Activated CD4-positive, alpha-beta T cell treated with anti-CD3 and anti-CD28 coated beads for 36 hours (primary cell): Measurements from ENCODE around the gene CACNA2D3. TPM values are rescaled to one million over a fixed set of nuclear protein-coding genes. Genes with fewer than 3 reads are reported as not detected.

Experiments
- ATAC-seq: fragments of 200-7000 bp; cut with Tn5 transposase; one replicate; pipeline ENCODE4 v1.10.0; 2021; ENCODE audit warnings: mild to moderate bottlenecking, moderate library complexity
- CTCF ChIA-PET: fragments of 350-600 bp; sonication (Branson Sonifier 250); formaldehyde crosslinking; loops from one replicate; lab custom pipeline; 2021; ENCODE audit warnings: antibody characterized with exemption; lab: Charles Lee
- POLR2A ChIA-PET: fragments of 350-600 bp; sonication (Branson Sonifier 250); formaldehyde crosslinking; loops from one replicate; lab custom pipeline; 2021; ENCODE audit warnings: antibody characterized with exemption, inconsistent platforms; lab: Charles Lee
- DNase-seq: peaks from one replicate; pipeline ENCODE4 v3.0.0-alpha.2; 2020
- H3K27ac Mint-ChIP-seq: one replicate; pipeline ENCODE4 v1.8.0; 2021; ENCODE audit warnings: mixed read lengths
- H3K27me3 Mint-ChIP-seq: one replicate; pipeline ENCODE4 v1.8.0; 2021; ENCODE audit warnings: mixed read lengths
- H3K36me3 Mint-ChIP-seq: one replicate; pipeline ENCODE4 v1.8.0; 2021; ENCODE audit warnings: low read depth, mixed read lengths
- H3K4me1 Mint-ChIP-seq: one replicate; pipeline ENCODE4 v1.8.0; 2021; ENCODE audit warnings: mixed read lengths
- H3K4me3 Mint-ChIP-seq: one replicate; pipeline ENCODE4 v1.8.0; 2021; ENCODE audit warnings: mild to moderate bottlenecking, moderate library complexity, mixed read lengths
- H3K9me3 Mint-ChIP-seq: one replicate; pipeline ENCODE4 v1.8.0; 2021; ENCODE audit warnings: low read depth, mixed read lengths
- intact Hi-C, 2 experiments: fragments of 100-400 bp; cut with DNase I in 1 of 2; cut with micrococcal nuclease in 1 of 2; formaldehyde crosslinking; loops; one replicate each; pipeline versions ENCODE4 v1.14.2 to v1.15.1; 2022 to 2024; cut with DNase I, micrococcal nuclease
- total RNA-seq, 2 experiments: library from RNA; stranded (reverse); gene quantifications; one replicate each; pipeline ENCODE4 v1.2.3, GENCODE V29; 2021

CACNA2D3 gene
- total RNA-seq, 2 experiments from 2014 or later: not detected

DNA sequence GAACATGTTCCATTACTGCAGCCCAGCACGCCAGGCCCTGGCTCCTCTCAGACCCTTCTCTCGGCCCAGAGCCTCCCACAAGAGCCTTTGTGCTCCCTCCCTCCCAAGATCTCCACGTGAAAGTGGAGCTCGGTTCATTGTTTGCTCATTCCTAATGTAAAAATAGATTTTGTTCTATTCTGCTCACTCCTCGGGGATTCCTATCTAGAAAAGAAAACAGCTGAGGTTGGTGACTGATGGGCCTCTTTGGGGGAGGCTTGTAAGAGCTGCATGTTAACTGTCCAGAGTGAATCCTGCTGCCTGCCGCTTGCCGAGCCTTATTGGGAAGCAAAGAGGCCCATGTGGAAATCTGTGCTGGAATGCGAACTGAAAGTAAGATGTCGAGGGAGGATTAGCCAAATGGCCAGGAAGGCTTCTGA is 538.4 kb downstream of the CACNA2D3 start:
- H3K4me3 Mint-ChIP-seq: no peak overlapping the region
- POLR2A ChIA-PET: no interaction called here
- no peaks in the 10 kb centered on the region for H3K27me3 Mint-ChIP-seq
- no peaks in the 10 kb centered on the region for H3K9me3 Mint-ChIP-seq
- DNase-seq (no peak), ATAC-seq (no peak)
- intact Hi-C loops: no loop called here
- H3K36me3 Mint-ChIP-seq: no peaks in the 10 kb centered on the region
- CTCF ChIA-PET: no interaction called here
- H3K27ac Mint-ChIP-seq: no peak overlapping the region
- no peaks in the 10 kb centered on the region for H3K4me1 Mint-ChIP-seq

DNA sequence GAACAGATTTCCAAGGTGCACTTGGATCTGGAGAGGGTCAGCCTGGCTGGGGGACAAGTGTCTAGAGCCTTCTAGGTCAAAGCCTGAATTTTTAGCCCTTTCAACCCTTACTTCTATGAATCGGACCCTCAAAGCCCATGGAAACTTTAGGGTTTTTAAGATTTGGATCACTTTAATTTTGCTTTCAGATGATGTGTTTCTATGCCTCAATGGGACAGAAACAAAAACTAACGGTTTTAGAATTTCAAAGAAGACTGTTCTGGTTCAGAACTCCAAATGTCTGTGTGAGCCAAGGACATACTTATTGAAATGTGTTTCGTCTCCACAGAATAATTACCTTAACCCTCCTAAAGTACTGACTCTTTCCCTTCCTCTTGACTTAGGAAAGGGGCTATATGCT is 538.8 kb downstream of the CACNA2D3 start:
- H3K27ac Mint-ChIP-seq: no peak overlapping the region
- H3K4me3 Mint-ChIP-seq: no peak overlapping the region
- no peaks in the 10 kb centered on the region for H3K4me1 Mint-ChIP-seq
- no peaks in the 10 kb centered on the region for H3K27me3 Mint-ChIP-seq
- ChIA-PET POLR2A (no interaction called here), CTCF (no interaction called here)
- no peak for DNase-seq
- intact Hi-C loops: no loop called here
- H3K36me3 Mint-ChIP-seq: no peaks in the 10 kb centered on the region
- ATAC-seq: no peak
- no peaks in the 10 kb centered on the region for H3K9me3 Mint-ChIP-seq

GRCh38 chr3:54663501-54664011 is 541.2 kb downstream of the CACNA2D3 start:
- Mint-ChIP-seq H3K27ac (no peak overlapping the region), H3K4me3 (no peak overlapping the region), H3K27me3 (peaks cover 2% of the 10 kb centered on the region), H3K4me1 (no peaks in the 10 kb centered on the region), H3K36me3 (no peaks in the 10 kb centered on the region), H3K9me3 (no peaks in the 10 kb centered on the region)
- POLR2A ChIA-PET: no interaction called here
- CTCF ChIA-PET: no interaction called here
- ATAC-seq (no peak), DNase-seq (no peak)
- intact Hi-C loops: no loop called here

- ATAC-seq (no peak), DNase-seq (no peak)
- intact Hi-C loops: no loop called here
- no peak overlapping the region for H3K4me3 Mint-ChIP-seq
- no peaks in the 10 kb centered on the region for H3K9me3 Mint-ChIP-seq
- CTCF ChIA-PET: no interaction called here
- H3K27ac Mint-ChIP-seq: no peak overlapping the region
- H3K27me3 Mint-ChIP-seq: peaks cover 2% of the 10 kb centered on the region
- H3K4me1 Mint-ChIP-seq: no peaks in the 10 kb centered on the region
- no peaks in the 10 kb centered on the region for H3K36me3 Mint-ChIP-seq
- POLR2A ChIA-PET: no interaction called here
Measured at GRCh38 chr3:54665016-54665600, 542.8 kb downstream of the CACNA2D3 start.

GRCh38 chr3:54668236-54668635 is 545.9 kb downstream of the CACNA2D3 start:
- no peaks in the 10 kb centered on the region for H3K4me1 Mint-ChIP-seq
- CTCF ChIA-PET: no interaction called here
- H3K27ac Mint-ChIP-seq: no peak overlapping the region
- H3K27me3 Mint-ChIP-seq: peaks cover 2% of the 10 kb centered on the region
- POLR2A ChIA-PET: no interaction called here
- ATAC-seq (no peak), DNase-seq (no peak)
- no peaks in the 10 kb centered on the region for H3K36me3 Mint-ChIP-seq
- intact Hi-C loops: no loop called here
- no peaks in the 10 kb centered on the region for H3K9me3 Mint-ChIP-seq
- H3K4me3 Mint-ChIP-seq: no peak overlapping the region

DNA sequence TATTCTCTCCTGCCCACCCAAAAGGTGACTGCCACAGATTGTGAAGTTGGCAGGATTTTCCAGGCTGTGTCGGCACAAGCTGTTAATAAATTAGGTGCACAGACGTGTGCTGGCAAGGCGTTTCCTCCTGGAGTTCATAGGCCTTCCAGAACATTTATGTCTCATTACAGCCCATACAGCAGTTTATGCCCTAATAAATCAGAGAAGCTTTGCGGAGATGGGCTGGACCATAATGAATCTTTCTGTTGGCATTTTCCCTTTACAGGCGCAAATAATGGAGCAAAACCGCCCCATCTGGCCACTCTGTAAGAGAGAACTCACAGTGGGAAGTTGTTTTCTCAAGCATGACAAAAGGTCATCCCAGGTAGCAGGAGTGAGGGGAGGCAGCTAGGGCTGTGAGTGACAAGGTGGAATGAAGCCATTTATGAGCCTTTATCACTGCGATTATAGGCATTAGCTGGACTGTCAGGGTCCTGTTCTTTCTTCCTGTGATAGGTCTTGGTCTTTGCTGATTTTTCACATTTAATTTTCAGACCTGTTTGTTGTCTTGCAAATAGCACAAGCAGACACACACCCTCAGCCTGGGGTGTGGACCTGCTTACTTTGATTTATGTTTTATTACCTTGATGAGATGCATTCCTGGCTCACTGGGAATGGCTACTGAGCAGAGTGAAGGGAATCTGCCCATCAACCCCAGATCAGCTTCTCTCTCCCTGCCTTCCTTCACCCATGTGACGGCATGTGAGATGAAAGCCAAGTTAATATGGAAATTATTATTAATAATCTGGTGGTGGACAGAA is 548.0 kb downstream of the CACNA2D3 start:
- POLR2A ChIA-PET: no interaction called here
- H3K36me3 Mint-ChIP-seq: no peaks in the 10 kb centered on the region
- DNase-seq: no peak
- no peak for ATAC-seq
- H3K27ac Mint-ChIP-seq: no peak overlapping the region
- intact Hi-C loops: no loop called here
- peaks cover 7% of the 10 kb centered on the region for H3K27me3 Mint-ChIP-seq
- no peaks in the 10 kb centered on the region for H3K9me3 Mint-ChIP-seq
- H3K4me1 Mint-ChIP-seq: no peaks in the 10 kb centered on the region
- no peak overlapping the region for H3K4me3 Mint-ChIP-seq
- CTCF ChIA-PET: interaction anchor here (0.7 kb wide), 1 partner anchor 731 kb away, joined by 3 read pairs; no protein-coding TSS in a partner anchor

DNA sequence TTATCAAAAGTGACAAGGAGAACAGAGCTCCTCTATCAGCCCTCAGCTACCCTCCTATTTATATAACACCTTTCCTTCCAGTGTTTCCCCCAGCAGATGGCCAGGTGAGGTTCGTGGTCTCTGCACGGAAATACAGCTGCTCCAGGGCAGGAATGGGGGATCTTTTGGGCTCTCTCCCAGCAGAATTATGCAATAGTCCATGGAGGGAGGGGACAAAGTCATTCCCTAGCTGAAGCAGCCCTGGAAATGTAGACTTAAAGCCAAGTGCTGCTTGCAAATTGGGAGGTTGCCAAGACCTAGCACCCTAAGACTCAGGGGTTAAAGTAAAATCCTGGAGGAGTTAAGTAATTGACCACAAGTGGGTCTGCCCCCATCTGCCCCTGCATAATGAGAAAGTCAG is 549.2 kb downstream of the CACNA2D3 start:
- Mint-ChIP-seq H3K36me3 (no peaks in the 10 kb centered on the region), H3K27me3 (peaks cover 9% of the 10 kb centered on the region), H3K27ac (no peak overlapping the region), H3K9me3 (no peaks in the 10 kb centered on the region), H3K4me3 (no peak overlapping the region), H3K4me1 (no peaks in the 10 kb centered on the region)
- intact Hi-C loops: no loop called here
- ChIA-PET POLR2A (no interaction called here), CTCF (no interaction called here)
- ATAC-seq: no peak
- DNase-seq: no peak

DNA sequence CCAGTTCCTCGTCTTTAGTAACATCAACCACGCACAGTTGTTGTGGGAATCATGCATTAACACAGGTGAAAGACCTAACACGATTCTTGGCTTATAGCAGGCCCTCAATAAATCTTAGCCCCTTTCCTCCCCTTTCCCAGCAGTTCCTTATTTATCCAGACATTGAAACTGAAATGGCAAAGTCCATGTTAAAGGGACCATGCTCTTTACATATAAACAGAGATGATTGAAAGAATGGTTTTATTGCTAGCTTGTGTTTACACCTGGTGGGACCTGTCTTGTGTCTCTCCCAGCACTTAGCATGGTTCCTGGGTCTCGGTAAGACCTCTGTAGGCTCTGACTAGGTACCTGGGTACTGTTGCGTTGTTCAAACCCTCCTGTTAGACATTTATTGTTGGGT is 553.7 kb downstream of the CACNA2D3 start:
- Mint-ChIP-seq H3K4me1 (no peaks in the 10 kb centered on the region), H3K4me3 (no peak overlapping the region), H3K36me3 (no peaks in the 10 kb centered on the region), H3K27ac (no peak overlapping the region), H3K9me3 (peaks cover 2% of the 10 kb centered on the region), H3K27me3 (peaks cover 7% of the 10 kb centered on the region)
- ChIA-PET POLR2A (no interaction called here), CTCF (no interaction called here)
- DNase-seq (no peak), ATAC-seq (no peak)
- intact Hi-C loops: no loop called here

DNA sequence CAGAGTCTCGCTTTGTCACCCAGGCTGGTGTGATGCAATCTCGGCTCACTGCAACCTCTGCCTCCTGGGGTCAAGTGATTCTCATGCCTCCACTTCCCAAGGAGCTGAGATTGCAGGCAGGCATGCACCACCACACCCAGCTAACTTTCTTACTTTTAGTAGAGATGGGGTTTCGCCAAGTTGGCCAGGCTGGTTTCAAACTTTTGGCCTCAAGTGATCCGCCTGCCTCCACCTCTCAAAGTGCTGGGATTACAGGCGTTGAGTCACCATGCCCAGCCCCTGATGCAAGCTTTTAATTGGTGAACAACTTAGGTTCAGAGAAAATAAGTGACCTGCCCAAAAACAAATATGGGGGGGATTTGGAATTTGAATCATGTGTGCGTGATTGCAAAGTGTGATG is 559.4 kb downstream of the CACNA2D3 start:
- Mint-ChIP-seq H3K4me1 (no peaks in the 10 kb centered on the region), H3K4me3 (no peak overlapping the region), H3K27me3 (no peaks in the 10 kb centered on the region), H3K36me3 (no peaks in the 10 kb centered on the region), H3K27ac (no peak overlapping the region), H3K9me3 (peaks cover 6% of the 10 kb centered on the region)
- intact Hi-C loops: no loop called here
- ATAC-seq (no peak), DNase-seq (no peak)
- ChIA-PET CTCF (no interaction called here), POLR2A (no interaction called here)

DNA sequence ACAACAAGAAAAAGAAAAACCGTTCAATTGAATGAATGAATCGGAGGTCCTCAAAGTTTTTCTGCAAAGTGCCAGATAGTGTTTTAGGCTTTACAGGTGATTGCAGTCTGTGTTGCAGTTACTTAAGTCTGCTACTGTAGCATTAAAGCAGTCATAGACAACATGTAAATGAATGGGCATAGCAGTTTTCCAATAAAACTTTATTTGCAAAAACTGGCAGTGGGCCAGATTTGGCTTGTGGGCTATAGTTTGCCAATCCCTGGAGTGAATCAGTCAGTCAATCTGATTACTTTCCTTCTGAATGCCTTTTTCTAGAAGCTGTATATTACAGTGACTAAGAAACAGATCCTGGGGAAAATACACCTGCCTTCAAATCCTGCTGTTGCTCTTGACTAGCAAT is 562.9 kb downstream of the CACNA2D3 start:
- ATAC-seq (no peak), DNase-seq (no peak)
- POLR2A ChIA-PET: interaction anchor here (0.5 kb wide), 1 partner anchor 170 kb away, joined by 8 read pairs; no protein-coding TSS in a partner anchor
- no peak overlapping the region for H3K27ac Mint-ChIP-seq
- H3K27me3 Mint-ChIP-seq: no peaks in the 10 kb centered on the region
- H3K9me3 Mint-ChIP-seq: peaks cover 3% of the 10 kb centered on the region
- H3K4me1 Mint-ChIP-seq: no peaks in the 10 kb centered on the region
- intact Hi-C loops: no loop called here
- CTCF ChIA-PET: no interaction called here
- H3K4me3 Mint-ChIP-seq: no peak overlapping the region
- no peaks in the 10 kb centered on the region for H3K36me3 Mint-ChIP-seq

- no peaks in the 10 kb centered on the region for H3K9me3 Mint-ChIP-seq
- H3K4me1 Mint-ChIP-seq: no peaks in the 10 kb centered on the region
- DNase-seq (no peak), ATAC-seq (no peak)
- no peaks in the 10 kb centered on the region for H3K36me3 Mint-ChIP-seq
- H3K27ac Mint-ChIP-seq: no peak overlapping the region
- ChIA-PET CTCF (no interaction called here), POLR2A (no interaction called here)
- intact Hi-C loops: no loop called here
- H3K27me3 Mint-ChIP-seq: peaks cover 1% of the 10 kb centered on the region
- H3K4me3 Mint-ChIP-seq: no peak overlapping the region
Measured at GRCh38 chr3:54691289-54691771, 569.0 kb downstream of the CACNA2D3 start.

GRCh38 chr3:54696313-54696712 is 574.0 kb downstream of the CACNA2D3 start:
- POLR2A ChIA-PET: no interaction called here
- Mint-ChIP-seq H3K27me3 (peaks cover 7% of the 10 kb centered on the region), H3K27ac (no peak overlapping the region), H3K4me1 (no peaks in the 10 kb centered on the region), H3K4me3 (no peak overlapping the region), H3K9me3 (peaks cover 4% of the 10 kb centered on the region), H3K36me3 (no peaks in the 10 kb centered on the region)
- DNase-seq (no peak), ATAC-seq (no peak)
- intact Hi-C loops: no loop called here
- CTCF ChIA-PET: no interaction called here
